ENCODE measurements around the gene NKD2.

Gene NKD2

DNA sequence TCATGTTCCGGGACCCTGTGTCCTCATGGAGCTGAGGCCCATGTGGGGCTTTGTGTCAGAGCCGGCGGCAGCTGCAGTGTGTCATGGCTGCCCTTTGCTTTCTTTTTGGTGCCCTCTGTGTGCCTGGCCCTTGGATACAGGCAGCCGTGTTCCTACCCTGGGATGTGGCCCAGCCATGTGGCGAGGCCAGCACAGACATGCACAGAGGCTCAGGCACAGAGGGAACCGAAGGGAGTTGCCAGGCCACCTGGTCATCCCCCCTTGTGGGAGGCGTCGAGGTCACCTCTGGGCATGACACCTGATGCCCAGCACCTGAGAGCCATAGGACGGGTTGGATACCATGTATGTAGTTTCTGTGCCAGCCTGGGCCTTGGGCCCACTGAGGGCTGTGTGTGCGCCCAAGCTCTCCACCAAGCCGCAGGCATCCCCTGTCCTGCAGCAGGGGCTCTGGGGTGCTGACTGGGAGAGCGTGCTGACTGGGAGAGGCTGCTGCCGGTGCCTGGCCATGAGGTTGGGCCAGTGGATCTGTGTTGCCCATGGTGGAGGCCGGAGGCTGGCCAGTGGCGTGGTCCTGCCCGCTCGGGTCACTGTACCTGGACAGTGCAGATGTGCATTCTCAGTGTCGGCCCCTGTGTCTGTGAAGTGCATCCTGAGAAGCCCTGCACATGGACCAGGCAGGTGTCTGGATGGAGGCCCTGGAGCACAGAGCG lies 4.8 kb downstream of the NKD2 start:
- in situ Hi-C loops (cut with HindIII; ENCODE audit: low pct_ligation_motif_present, low sequenced_read_pairs), result no loop called here
- Histone ChIP-seq H3K4me3 (ENCODE audit: low read depth, low read length) (no peak overlapping the region), H3K27me3 (replicated peaks) (peaks cover 31% of the 10 kb centered on the region), H3K27ac (no peak overlapping the region), H3K36me3 (replicated peaks) (no peaks in the 10 kb centered on the region)
- TF ChIP-seq, protein P1, sequence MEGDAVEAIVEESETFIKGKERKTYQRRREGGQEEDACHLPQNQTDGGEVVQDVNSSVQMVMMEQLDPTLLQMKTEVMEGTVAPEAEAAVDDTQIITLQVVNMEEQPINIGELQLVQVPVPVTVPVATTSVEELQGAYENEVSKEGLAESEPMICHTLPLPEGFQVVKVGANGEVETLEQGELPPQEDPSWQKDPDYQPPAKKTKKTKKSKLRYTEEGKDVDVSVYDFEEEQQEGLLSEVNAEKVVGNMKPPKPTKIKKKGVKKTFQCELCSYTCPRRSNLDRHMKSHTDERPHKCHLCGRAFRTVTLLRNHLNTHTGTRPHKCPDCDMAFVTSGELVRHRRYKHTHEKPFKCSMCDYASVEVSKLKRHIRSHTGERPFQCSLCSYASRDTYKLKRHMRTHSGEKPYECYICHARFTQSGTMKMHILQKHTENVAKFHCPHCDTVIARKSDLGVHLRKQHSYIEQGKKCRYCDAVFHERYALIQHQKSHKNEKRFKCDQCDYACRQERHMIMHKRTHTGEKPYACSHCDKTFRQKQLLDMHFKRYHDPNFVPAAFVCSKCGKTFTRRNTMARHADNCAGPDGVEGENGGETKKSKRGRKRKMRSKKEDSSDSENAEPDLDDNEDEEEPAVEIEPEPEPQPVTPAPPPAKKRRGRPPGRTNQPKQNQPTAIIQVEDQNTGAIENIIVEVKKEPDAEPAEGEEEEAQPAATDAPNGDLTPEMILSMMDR (IDR thresholded peaks at IDR 0.05; ENCODE audit: low read depth, low read length, missing control alignments), result no peak
- no peak for DNase-seq

DNA sequence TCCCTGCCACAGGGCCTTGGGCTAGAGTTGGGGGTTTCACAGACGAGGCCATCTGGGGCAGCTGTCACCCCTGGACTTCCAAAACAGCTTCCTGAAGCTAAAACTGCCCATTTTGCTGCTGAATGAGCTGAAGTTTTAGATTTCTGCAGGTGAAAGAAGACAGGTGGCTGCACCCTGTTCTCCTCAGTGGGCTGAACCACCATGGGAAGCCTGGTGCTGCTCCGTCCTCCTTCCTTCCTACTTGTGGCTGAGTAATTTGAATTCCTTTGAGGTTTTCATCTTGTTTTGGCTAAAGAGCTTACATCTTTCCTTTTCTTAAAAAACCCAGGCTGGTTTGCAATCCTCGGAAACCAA lies 5.3 kb downstream of the NKD2 start:
- in situ Hi-C loops (cut with HindIII; ENCODE audit: low pct_ligation_motif_present, low sequenced_read_pairs), result no loop called here
- Histone ChIP-seq H3K27ac (no peak overlapping the region), H3K4me3 (ENCODE audit: low read depth, low read length) (no peak overlapping the region), H3K36me3 (replicated peaks) (no peaks in the 10 kb centered on the region), H3K27me3 (replicated peaks) (peaks cover 29% of the 10 kb centered on the region)
- DNase-seq, result no peak
- TF ChIP-seq, protein P1 (IDR thresholded peaks at IDR 0.05; ENCODE audit: low read depth, low read length, missing control alignments), result no peak

DNA sequence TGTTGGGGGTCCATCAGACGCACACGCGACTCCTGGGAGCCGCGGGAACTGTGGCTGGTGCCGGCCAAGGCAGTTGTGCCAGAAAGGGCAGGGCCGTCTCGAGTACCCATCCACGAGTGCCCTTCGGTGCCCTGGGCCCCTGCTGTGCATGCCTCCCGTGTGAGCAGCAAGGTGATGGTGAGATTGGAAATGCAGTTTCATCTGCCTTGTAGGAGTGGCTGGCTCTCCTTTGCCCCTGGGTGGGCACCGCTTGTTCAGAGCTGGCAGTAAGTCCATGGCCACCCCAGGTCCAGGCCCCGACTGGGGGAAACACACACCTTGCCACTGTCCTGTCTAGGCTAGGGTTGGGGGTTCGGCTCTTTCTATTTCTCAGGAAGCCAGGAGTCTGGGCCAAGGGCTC lies 5.7 kb downstream of the NKD2 start:
- DNase-seq, result no peak
- no peaks in the 10 kb centered on the region for H3K36me3 ChIP-seq (replicated peaks)
- in situ Hi-C loops (cut with HindIII; ENCODE audit: low pct_ligation_motif_present, low sequenced_read_pairs), result no loop called here
- H3K27ac ChIP-seq, result no peak overlapping the region
- no peak overlapping the region for H3K4me3 ChIP-seq (ENCODE audit: low read depth, low read length)
- peaks cover 27% of the 10 kb centered on the region for H3K27me3 ChIP-seq (replicated peaks)
- TF ChIP-seq, protein P1 (IDR thresholded peaks at IDR 0.05; ENCODE audit: low read depth, low read length, missing control alignments), result no peak

DNA sequence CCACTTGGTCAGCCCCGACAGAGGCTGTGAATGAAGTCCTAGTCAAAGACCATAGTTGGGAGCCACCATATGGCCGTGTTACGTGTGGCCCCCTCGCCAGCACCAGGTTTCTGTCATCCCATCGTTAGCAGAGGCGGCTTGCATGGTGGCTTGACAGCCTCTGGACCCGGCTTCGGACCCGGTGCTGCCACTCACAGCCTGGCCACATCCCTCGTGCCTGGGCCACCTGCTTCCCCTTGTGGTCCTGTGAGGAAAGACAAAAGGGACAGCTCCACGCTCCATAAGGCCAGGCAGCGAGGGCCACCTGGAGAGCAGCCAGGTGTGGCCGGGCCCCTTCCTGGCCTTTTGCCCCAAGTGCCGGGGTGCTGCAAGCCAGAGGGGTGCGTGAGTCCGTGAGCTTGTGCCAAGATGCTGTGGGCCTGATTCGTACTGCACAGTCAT lies 6.2 kb downstream of the NKD2 start:
- TF ChIP-seq, protein P1 (IDR thresholded peaks at IDR 0.05; ENCODE audit: low read depth, low read length, missing control alignments), result no peak
- Histone ChIP-seq H3K36me3 (replicated peaks) (no peaks in the 10 kb centered on the region), H3K4me3 (ENCODE audit: low read depth, low read length) (no peak overlapping the region), H3K27me3 (replicated peaks) (peaks cover 24% of the 10 kb centered on the region), H3K27ac (no peak overlapping the region)
- no peak for DNase-seq
- in situ Hi-C loops (cut with HindIII; ENCODE audit: low pct_ligation_motif_present, low sequenced_read_pairs), result no loop called here

DNA sequence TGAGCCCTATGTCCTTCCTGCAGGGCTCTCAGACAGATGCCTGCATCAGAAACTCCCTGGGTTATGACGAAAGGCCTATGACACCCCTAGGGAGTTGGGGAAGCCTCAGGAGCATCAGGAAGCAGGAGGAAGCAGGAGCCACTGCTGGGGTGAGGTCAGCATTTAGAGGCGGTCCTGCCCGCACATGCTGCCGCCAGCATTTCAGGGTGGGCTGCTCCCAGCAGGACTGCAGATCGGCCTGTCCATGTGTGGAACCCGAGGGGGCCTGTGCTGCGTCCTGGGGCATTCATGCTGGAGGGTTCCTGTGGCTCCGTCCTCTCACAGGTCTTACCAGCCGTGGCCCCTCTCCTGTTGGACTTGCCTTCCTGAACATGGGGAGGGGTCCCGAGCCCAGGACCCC lies 6.9 kb downstream of the NKD2 start:
- peaks cover 19% of the 10 kb centered on the region for H3K27me3 ChIP-seq (replicated peaks)
- TF ChIP-seq, protein P1 (IDR thresholded peaks at IDR 0.05; ENCODE audit: low read depth, low read length, missing control alignments), result no peak
- no peak overlapping the region for H3K4me3 ChIP-seq (ENCODE audit: low read depth, low read length)
- H3K36me3 ChIP-seq (replicated peaks), result no peaks in the 10 kb centered on the region
- no peak overlapping the region for H3K27ac ChIP-seq
- in situ Hi-C loops (cut with HindIII; ENCODE audit: low pct_ligation_motif_present, low sequenced_read_pairs), result no loop called here
- no peak for DNase-seq

DNA sequence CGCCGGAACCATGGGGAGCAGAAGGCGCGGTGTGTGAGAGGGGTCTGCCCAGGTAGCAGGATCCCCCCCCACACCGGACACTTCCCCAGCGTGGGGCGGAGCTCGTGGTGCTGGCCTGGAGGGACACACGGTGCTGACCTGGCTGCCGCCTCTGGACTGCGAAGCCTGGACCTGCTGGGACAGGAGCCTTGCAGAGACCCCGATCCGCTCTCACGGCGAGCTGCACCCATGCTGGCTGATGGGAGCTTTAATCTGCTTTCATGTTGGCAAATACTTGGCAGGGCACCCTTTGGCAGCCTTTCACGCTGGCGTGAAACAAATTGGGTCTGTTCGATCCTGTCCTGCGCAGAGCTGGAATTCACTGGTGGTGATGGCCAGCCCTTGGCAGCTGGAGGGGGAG lies 7.4 kb downstream of the NKD2 start:
- in situ Hi-C loops (cut with HindIII; ENCODE audit: low pct_ligation_motif_present, low sequenced_read_pairs), result no loop called here
- H3K27me3 ChIP-seq (replicated peaks), result peaks cover 14% of the 10 kb centered on the region
- TF ChIP-seq, protein P1 (IDR thresholded peaks at IDR 0.05; ENCODE audit: low read depth, low read length, missing control alignments), result no peak
- no peak for DNase-seq
- H3K4me3 ChIP-seq (ENCODE audit: low read depth, low read length), result no peak overlapping the region
- H3K36me3 ChIP-seq (replicated peaks), result no peaks in the 10 kb centered on the region
- no peak overlapping the region for H3K27ac ChIP-seq
